HG03196 (cell line): ENCODE measurements around the gene SLBP.

Experiments
- ATAC-seq: cut with Tn5 transposase; IDR thresholded peaks from one replicate; pipeline ENCODE4 v1.9.1; 2021; ENCODE audit not compliant: unreplicated experiment

SLBP gene

DNA sequence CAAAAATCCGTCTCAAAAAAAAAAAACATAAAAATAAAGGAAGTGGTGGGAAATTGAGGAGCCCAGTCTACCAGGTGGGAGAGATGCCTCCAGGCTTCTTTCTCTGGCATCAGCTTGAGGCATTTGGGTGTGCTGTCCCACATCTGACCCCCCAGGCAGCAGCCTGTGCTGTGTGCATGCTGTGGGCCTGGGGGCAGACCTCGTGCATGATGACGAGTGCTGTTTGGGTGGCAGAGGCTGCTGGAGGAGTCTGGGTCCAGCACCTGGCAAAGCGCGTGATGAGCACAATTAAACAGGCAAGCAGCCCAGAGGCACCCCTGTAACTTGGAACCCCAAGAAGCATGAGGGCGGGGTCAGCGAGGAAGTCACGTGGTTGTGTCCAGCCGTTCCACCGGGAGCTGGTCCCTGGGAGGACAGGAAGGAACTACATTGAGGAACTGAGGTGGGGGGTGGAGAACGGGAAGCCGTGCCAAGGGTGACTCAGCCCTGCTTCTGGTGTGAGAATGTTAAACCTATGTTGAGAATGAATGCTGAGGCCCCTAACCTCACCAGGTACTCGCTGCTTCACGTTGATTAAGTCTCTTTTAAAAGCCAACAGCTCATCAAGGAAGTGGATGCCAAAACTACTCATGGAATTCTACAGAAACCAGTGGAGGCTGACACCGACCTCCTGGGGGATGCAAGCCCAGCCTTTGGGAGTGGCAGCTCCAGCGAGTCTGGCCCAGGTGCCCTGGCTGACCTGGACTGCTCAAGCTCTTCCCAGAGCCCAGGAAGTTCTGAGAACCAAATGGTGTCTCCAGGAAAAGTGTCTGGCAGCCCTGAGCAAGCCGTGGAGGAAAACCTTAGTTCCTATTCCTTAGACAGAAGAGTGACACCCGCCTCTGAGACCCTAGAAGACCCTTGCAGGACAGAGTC is 15.3 kb upstream of the SLBP start:
- ATAC-seq = no peak

DNA sequence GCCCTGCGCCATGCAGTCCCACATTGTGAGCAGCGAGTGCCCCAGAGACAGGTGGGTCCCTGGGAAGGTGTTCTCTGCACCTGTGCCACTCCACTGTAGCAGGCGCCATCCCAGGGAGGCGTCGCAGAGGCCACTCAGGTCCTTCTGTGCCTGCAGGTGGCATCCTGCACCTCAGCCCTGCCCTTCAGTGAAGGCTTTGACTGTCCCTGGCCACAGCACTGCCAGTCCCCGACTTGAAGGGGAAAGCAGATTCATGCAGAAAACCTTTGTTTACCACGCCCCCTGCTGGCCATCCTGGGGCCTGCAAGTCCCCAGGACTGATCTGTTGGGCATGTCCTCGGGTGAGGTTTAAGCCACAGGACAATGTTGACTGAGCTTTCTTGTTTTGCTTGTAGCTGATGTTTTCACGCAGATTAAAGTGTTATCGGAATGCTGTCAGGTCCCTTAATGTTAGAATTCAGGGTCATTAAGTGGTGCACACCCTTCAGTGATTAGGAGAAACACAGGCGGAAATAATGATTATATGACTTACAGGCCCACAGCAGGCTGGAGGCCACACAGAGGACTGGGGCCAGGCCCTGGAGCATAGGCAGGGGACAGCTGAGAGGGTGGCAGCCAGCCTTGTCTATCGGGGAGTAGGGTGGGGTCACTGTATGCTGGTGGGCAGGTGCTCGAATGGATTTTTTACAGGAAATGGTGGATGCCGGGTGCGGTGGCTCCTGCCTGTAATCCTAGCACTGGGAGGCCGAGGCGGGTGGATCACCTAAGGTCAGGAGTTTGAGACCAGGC is 14.2 kb upstream of the SLBP start:
- no peak for ATAC-seq

DNA sequence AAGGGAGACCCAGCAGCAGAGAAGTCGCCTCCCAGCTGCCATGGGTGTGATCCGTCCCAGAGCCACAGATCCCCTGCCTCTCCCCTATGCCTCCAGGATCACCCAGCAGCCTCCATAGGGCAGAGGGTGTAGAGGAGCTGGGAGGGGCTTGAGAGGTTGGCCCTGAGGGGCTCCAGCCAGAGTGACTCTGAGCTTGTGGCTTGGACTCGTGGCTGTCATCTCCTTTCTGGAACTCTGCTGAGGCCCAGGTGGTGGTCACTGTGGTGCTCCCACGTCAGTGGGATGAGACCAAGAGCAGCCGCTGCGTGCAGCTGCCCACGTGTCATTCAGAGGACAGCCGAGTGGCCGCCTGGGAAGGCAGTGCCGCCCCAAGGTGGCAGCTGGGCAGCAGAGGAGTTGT is 13.4 kb upstream of the SLBP start:
- ATAC-seq = no peak

DNA sequence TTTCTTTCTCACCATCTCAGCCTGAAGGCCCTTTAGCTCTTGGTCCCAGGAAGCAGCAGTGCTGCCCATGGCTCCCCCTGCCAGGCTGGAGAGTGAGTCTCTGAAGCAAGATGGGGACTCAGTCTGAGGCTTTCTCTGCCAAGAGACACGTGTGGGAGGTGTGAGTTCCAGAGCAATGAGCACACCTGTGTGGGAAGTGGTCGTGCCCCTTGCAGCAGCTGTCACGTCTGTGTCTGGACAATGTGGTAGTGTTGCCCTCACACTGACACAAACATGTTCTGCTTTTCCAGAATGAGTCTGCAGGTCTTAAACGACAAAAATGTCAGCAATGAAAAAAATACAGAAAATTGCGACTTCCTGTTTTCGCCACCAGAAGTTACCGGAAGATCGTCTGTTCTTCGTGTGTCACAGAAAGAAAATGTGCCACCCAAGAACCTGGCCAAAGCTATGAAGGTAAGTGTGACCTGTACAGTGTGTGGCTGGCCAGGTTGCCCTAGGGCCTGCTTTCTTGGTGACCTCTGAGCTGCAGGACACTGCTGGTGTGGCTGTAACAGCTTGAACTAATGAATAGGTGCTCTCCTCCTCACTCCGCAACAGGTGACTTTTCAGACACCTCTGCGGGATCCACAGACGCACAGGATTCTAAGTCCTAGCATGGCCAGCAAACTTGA is 11.1 kb upstream of the SLBP start:
- no peak for ATAC-seq

- ATAC-seq = no peak
Measured at GRCh38 chr4:1722551-1723118, 10.5 kb upstream of the SLBP start.

DNA sequence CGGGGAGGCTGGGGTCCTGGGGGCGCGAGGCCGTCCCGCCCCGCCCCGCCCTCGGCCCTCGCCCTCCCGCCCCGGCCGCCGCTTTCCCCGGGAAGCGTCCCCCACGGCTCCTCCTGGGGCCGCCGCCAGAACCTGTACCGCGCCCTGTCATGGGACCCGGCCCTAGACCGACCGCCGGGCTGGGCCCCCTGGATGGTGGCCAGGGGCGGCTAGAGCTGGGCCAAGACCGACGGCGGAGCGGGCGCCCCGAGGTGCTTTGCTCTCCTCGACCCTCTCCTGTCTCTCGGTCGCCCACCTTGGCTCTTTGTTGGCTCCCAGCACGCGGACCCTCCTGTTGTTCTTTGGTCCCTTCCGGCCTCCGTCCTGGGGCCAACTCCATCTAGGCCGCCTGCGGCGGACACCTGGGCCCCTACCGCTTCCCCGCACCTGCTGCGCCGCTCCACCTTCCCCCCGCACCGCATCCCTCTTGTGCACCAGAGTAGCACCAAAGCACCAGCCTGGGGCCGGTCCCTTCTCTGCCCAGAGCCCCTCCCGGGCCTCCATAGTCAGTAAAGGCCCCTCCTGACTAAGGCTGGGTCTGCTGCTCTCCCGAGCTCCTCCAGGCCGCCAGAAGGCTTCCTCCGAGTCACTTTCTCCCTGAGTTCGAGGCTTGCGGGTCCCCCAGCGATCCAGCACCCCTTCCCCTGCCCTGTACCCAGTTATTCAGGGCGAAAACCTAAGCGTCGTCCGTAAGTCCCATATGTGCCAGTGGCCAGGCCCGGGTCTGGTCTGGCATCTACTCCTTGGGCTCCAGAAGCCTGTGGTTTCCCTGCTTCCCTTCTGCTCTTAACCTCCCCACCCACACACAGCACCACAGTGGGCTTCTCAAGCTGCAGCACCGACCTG is 9.8 kb upstream of the SLBP start:
- ATAC-seq = no peak

GRCh38 chr4:1721003-1721665 is 9.0 kb upstream of the SLBP start, which contains the start of the genes TACC3 and TMEM129:
Gene TACC3, plus strand, starts transcription at chr4:1721521. Its CDS starts 1,901 bp downstream, at chr4:1723422.
Gene TMEM129, minus strand, starts transcription at chr4:1721323. Its CDS starts 486 bp downstream, at chr4:1720837.
- peak; percentile 65 for ATAC-seq

DNA sequence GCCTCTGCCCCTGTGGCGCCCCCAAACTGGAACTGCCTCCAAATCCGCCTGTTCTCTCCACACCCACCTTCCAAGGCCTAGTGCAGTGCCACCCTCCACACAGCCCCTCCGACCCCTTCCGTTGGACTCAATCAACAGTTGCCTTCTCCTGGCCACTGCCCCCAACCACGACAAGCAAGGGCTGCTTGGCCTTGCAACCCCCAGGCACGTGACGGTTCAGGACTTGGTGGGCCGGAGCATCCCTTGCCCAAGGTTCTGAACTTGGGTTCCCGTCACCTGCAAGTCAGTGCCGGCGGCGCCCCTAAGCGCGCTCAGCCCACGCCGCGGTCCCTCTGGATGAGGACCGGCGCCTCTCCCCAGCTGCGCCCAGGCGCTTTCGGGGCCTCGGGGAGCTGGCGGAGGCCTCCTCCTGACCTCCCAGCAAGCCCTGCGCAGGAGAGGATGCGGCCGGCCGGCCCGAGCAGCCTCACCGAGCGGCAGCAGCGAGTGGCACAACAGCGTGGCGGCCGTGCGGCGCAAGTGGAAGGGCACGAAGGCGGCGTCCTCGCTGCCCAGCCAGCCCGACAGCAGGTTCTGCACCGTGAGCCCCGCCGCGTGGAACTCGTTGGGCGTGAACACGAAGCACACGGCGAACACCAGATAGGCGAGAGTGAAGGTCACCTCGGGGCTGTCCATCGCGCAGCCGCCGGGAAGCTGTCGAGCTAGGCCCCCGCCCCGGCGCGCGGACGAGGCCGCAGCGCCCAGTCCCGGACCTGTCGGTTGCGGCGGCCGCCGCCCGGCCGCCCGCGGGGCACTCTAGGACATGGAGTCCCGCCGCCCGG is 8.3 kb upstream of the SLBP start:
- ATAC-seq = peak; percentile 22

- no peak for ATAC-seq
Measured at GRCh38 chr4:1718095-1718850, 6.2 kb upstream of the SLBP start.

DNA sequence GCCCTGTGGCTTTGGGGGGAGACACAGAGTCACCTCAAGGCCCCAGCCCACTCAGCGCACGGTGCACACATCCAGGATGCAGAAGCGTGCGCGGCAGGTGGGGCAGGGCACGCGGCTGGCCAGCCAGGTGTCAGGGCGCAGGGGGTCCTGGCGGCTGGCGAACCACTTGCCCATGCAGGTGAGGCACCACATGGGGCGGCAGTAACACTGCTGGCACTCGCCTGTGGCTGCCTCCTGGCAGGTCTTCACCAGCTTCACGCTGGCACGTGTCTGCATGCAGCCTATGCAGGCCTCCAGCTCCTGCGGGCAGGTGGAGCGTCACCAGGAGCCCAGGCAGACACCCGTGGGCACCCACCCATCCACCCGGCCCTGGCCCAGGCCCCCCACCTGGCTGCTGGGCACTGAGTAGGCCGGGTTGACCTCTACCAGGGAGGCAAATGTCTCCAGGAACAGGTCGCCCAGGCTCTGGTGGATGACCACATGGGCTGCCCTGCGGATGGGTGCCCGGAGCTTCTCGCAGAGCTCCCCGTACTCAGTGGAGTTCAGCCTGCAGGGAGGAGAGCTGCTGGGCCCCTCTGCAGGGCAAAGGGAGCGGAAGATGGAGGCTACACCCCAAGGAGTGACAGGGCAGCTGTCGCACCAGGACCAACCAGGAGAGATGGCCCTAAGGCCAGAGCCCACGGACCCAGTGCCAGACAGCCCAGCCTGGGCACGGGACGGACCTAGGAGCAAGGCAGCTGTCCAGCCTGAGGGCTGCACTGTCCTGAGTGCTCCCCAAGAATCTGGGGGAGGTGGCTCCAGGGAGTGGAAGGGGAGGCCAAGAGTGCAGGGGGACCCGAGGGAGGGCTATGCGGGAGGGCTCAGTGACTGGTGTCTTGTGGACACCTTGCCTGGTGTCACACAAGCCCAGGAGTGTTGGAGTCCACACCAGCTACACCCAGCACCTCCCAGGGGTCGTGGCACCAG is 5.3 kb upstream of the SLBP start:
- no peak for ATAC-seq

- ATAC-seq = no peak
Measured at GRCh38 chr4:1716065-1716945, 4.2 kb upstream of the SLBP start.

- ATAC-seq = no peak
Measured at GRCh38 chr4:1715002-1715758, 3.1 kb upstream of the SLBP start.

DNA sequence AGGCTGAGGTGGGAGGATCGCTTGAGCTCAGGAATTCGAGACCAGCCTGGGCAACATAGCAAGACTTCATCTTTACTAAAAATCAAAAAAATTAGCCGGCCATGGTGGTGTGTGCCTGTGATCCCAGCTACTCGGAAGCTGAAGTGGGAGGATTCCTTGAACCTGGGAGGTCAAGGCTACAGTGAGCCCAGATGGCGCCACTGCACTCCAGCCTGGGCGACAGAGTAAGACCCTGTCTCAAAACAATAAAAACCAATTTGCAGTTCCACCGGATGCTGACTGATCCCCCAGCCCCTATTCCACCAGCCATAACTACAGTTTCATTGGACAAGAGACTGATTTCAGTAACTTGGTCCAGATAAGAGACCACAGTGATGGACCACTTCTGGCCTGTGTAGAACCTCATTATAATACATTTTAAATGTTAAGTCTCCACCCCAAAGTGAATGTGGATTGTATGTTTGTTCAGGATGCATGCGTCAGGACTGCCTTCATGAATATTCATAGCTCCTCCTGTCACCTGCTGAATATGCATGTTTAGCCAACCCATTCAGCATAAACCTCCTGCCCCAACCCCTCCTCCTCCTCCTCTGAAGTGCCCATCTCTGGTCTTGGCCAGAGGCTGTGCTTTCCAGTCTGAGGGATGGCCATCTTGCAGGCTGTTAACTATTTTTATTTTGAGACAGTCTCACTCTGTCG is 2.3 kb upstream of the SLBP start:
- no peak for ATAC-seq
